ENCODE measurements around the gene CDX1.

- no peak for TF ChIP-seq EZH2phosphoT487 (IDR thresholded peaks at IDR 0.05; ENCODE audit: borderline replicate concordance, low read length)
- peak; percentile 39; the same call in 1 of the 2 replicates for TF ChIP-seq CTCF (conservative IDR thresholded peaks at IDR 0.05; ENCODE audit: low read depth, low read length)
Observed at GRCh38 chr5:150167908-150168307, 1.3 kb downstream of the CDX1 start.
